ENCODE data around the gene LRP10.

DNA sequence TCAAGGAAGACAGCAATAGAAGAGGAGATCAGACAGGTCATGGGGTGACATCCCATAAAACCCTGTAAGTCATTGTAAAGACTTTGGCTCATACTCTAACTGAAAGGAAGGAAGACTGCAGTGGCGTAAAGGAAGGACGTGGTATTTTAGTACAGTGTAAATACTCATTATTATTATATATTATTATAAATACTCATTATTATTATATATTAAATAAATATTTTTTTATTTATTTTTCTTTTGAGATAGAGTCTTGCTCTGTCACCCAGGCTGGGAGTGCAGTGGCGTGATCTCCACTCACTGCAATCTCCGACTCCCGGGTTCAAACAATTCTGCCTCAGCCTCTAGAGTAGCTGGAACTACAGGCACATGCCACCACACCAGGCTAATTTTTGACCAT is 15.1 kb upstream of the LRP10 start:
- TF ChIP-seq, protein P1, sequence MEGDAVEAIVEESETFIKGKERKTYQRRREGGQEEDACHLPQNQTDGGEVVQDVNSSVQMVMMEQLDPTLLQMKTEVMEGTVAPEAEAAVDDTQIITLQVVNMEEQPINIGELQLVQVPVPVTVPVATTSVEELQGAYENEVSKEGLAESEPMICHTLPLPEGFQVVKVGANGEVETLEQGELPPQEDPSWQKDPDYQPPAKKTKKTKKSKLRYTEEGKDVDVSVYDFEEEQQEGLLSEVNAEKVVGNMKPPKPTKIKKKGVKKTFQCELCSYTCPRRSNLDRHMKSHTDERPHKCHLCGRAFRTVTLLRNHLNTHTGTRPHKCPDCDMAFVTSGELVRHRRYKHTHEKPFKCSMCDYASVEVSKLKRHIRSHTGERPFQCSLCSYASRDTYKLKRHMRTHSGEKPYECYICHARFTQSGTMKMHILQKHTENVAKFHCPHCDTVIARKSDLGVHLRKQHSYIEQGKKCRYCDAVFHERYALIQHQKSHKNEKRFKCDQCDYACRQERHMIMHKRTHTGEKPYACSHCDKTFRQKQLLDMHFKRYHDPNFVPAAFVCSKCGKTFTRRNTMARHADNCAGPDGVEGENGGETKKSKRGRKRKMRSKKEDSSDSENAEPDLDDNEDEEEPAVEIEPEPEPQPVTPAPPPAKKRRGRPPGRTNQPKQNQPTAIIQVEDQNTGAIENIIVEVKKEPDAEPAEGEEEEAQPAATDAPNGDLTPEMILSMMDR (IDR thresholded peaks at IDR 0.05; ENCODE audit: poor library complexity, severe bottlenecking): no peak
- no peak for TF ChIP-seq EP300 (conservative IDR thresholded peaks at IDR 0.05; ENCODE audit: poor library complexity, severe bottlenecking)
- no peak for TF ChIP-seq EZH2 (IDR thresholded peaks at IDR 0.05; ENCODE audit: borderline replicate concordance, insufficient read depth, low read length, poor library complexity, severe bottlenecking)
- no peak for TF ChIP-seq POLR2AphosphoS5 (IDR thresholded peaks at IDR 0.05)
- no peak for TF ChIP-seq SMC3 (conservative IDR thresholded peaks at IDR 0.05; ENCODE audit: poor library complexity)
- TF ChIP-seq TAF1 (IDR thresholded peaks at IDR 0.05; ENCODE audit: low read depth): no peak
- no peak for TF ChIP-seq RAD21 (conservative IDR thresholded peaks at IDR 0.05)
- TF ChIP-seq, protein P2, sequence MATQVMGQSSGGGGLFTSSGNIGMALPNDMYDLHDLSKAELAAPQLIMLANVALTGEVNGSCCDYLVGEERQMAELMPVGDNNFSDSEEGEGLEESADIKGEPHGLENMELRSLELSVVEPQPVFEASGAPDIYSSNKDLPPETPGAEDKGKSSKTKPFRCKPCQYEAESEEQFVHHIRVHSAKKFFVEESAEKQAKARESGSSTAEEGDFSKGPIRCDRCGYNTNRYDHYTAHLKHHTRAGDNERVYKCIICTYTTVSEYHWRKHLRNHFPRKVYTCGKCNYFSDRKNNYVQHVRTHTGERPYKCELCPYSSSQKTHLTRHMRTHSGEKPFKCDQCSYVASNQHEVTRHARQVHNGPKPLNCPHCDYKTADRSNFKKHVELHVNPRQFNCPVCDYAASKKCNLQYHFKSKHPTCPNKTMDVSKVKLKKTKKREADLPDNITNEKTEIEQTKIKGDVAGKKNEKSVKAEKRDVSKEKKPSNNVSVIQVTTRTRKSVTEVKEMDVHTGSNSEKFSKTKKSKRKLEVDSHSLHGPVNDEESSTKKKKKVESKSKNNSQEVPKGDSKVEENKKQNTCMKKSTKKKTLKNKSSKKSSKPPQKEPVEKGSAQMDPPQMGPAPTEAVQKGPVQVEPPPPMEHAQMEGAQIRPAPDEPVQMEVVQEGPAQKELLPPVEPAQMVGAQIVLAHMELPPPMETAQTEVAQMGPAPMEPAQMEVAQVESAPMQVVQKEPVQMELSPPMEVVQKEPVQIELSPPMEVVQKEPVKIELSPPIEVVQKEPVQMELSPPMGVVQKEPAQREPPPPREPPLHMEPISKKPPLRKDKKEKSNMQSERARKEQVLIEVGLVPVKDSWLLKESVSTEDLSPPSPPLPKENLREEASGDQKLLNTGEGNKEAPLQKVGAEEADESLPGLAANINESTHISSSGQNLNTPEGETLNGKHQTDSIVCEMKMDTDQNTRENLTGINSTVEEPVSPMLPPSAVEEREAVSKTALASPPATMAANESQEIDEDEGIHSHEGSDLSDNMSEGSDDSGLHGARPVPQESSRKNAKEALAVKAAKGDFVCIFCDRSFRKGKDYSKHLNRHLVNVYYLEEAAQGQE (IDR thresholded peaks at IDR 0.05; ENCODE audit: borderline replicate concordance): no peak
- TF ChIP-seq MXI1 (conservative IDR thresholded peaks at IDR 0.05; ENCODE audit: poor library complexity, severe bottlenecking): no peak

All from neural cell (in vitro differentiated cells).